Kidney capillary endothelial cell (primary cell): Measurements from ENCODE around the gene PRAC1.

Source experiments
- DNase-seq: peaks from one replicate; pipeline ENCODE4 v3.0.0-alpha.2; 2018; ENCODE audit warnings: low spot score

Gene PRAC1

GRCh38 chr17:48722201-48722907 lies at the start of gene PRAC1:
TSS of gene PRAC1 (minus strand) at chr17:48722518. CDS start at chr17:48722392, 126 bp downstream.
- DNase-seq, result no peak

GRCh38 chr17:48770954-48771353 lies 48.6 kb upstream of the PRAC1 start:
- no peak for DNase-seq

GRCh38 chr17:48769009-48769675 lies 46.8 kb upstream of the PRAC1 start:
- no peak for DNase-seq

- DNase-seq, result no peak
Observed at GRCh38 chr17:48767263-48767774, 45.0 kb upstream of the PRAC1 start.

GRCh38 chr17:48761114-48761513 lies 38.8 kb upstream of the PRAC1 start:
- DNase-seq, result no peak

- no peak for DNase-seq
Observed at GRCh38 chr17:48760411-48760810, 38.1 kb upstream of the PRAC1 start.

GRCh38 chr17:48759288-48759687 lies 37.0 kb upstream of the PRAC1 start:
- DNase-seq, result no peak

- DNase-seq, result no peak
Observed at GRCh38 chr17:48757524-48757961, 35.2 kb upstream of the PRAC1 start.

- DNase-seq, result no peak
Observed at GRCh38 chr17:48756830-48757251, 34.5 kb upstream of the PRAC1 start.

GRCh38 chr17:48755356-48755755 lies 33.0 kb upstream of the PRAC1 start:
- no peak for DNase-seq

GRCh38 chr17:48754500-48755261 lies 32.4 kb upstream of the PRAC1 start:
- no peak for DNase-seq

- DNase-seq, result peak; percentile 63
Observed at GRCh38 chr17:48753794-48754499, 31.6 kb upstream of the PRAC1 start.

GRCh38 chr17:48752399-48753288 lies 30.3 kb upstream of the PRAC1 start:
- no peak for DNase-seq

GRCh38 chr17:48751733-48752398 lies 29.5 kb upstream of the PRAC1 start:
- DNase-seq, result no peak

- DNase-seq, result no peak
Observed at GRCh38 chr17:48751172-48751571, 28.9 kb upstream of the PRAC1 start.

- no peak for DNase-seq
Observed at GRCh38 chr17:48749621-48750553, 27.6 kb upstream of the PRAC1 start.

- no peak for DNase-seq
Observed at GRCh38 chr17:48748718-48749566, 26.6 kb upstream of the PRAC1 start.
